HCT116 (cell line): ENCODE results near the gene RAB34. TPM values are rescaled to one million over a fixed set of nuclear protein-coding genes. Genes with fewer than 3 reads are reported as not detected.

ENCODE experiments used
- ZBTB33 ChIP-seq: IDR thresholded peaks from 2 replicates; pipeline ENCODE4 v1.6.1; 2011; ENCODE audit warnings: mild to moderate bottlenecking, low read length, moderate library complexity; ENCODE audit not compliant: insufficient replicate concordance; ENCODE audit errors: extremely low read depth
- total RNA-seq: library from RNA; stranded (reverse); gene quantifications from one replicate; pipeline ENCODE4 v1.2.1, GENCODE V29; 2021; ENCODE audit not compliant: unreplicated experiment

RAB34 gene
- total RNA-seq, 1 experiment from 2014 or later, result 0.59 TPM

DNA sequence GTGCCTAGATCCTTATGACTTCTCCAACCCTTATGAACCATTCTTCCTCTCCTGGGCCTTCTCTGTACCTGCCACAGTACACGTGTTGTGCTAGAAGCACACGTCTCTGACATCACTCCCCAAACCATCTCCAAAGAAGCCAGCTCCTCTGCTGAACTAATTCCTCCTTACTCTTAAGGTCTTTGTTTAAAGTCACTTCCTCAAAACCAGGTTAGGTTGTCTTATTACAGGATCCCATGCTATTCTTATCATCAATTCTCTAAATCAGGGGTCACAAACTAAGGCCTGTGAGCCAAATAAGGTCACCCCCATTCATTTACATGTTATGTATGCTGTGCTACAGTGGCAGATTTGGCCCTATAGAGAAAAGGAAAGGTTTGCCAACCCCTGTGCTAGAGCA lies 51.7 kb downstream of the RAB34 start (continued):
- no peak for TF ChIP-seq ZBTB33

Other genes with a start within 250 kb of the RAB34 start
- not detected for gene SLC13A2, start 244.2 kb downstream of the RAB34 start, total RNA-seq
- not detected for gene FOXN1, start 211.5 kb downstream of the RAB34 start, total RNA-seq
- gene UNC119, start 165.2 kb downstream of the RAB34 start, total RNA-seq, result 43.2 TPM
- 45.8 TPM for gene PIGS, start 146.3 kb downstream of the RAB34 start, total RNA-seq
- gene ALDOC, start 141.0 kb downstream of the RAB34 start, total RNA-seq, result 82.8 TPM
- 94.9 TPM for gene SPAG5, start 118.8 kb downstream of the RAB34 start, total RNA-seq
- gene RSKR, start 103.7 kb downstream of the RAB34 start, total RNA-seq, result 18.9 TPM
- gene BLTP2, start 72.7 kb downstream of the RAB34 start, total RNA-seq, result 140 TPM
- 41.3 TPM for gene SDF2, start 56.0 kb downstream of the RAB34 start, total RNA-seq
- 62.1 TPM for gene SUPT6H, start 55.7 kb downstream of the RAB34 start, total RNA-seq
- 0.96 TPM for gene PROCA1, start 6.0 kb downstream of the RAB34 start, total RNA-seq
- gene RPL23A, start 2.1 kb upstream of the RAB34 start, total RNA-seq, result 2,087 TPM
- 28.3 TPM for gene TLCD1, start 8.4 kb upstream of the RAB34 start, total RNA-seq
- gene NEK8, start 10.9 kb upstream of the RAB34 start, total RNA-seq, result 7.0 TPM
- 127 TPM for gene TRAF4, start 26.1 kb upstream of the RAB34 start, total RNA-seq
- gene FAM222B, start 124.9 kb upstream of the RAB34 start, total RNA-seq, result 22.7 TPM
- gene ERAL1, start 137.1 kb upstream of the RAB34 start, total RNA-seq, result 52.0 TPM
- gene FLOT2, start 179.9 kb upstream of the RAB34 start, total RNA-seq, result 98.1 TPM
- 13.5 TPM for gene DHRS13, start 185.2 kb upstream of the RAB34 start, total RNA-seq
- 35.7 TPM for gene PHF12, start 233.7 kb upstream of the RAB34 start, total RNA-seq